ENCODE measurements around the gene CCRL2.
A peak's percentile ranks its signal among the peaks of the same experiment; 100 is the strongest.

The CCRL2 gene

GRCh38 chr3:46409739-46410489 is 2.9 kb downstream of the CCRL2 start:
- H3K9me3 ChIP-seq, result no peaks in the 10 kb centered on the region
- TF ChIP-seq CTCF (IDR thresholded peaks at IDR 0.05), result no peak
- peaks cover 28 to 31% of the 10 kb centered on the region in 2 experiments for H3K4me1 ChIP-seq (ENCODE audit: control insufficient read depth in 1 of 2, insufficient read depth in 1 of 2, low read depth in 1 of 2, low read length in 1 of 2)
- H3K27me3 ChIP-seq, result no peaks in the 10 kb centered on the region
- no peak overlapping the region for H3K27ac ChIP-seq
- peaks cover 5% of the 10 kb centered on the region for H3K36me3 ChIP-seq
- H3K4me3 ChIP-seq (ENCODE audit: low read depth in 1 of 2, low read length in 1 of 2), result no peak overlapping the region

- H3K4me1 ChIP-seq (ENCODE audit: control insufficient read depth in 1 of 2, insufficient read depth in 1 of 2, low read depth in 1 of 2, low read length in 1 of 2), result peaks cover 21 to 23% of the 10 kb centered on the region in 2 experiments
- H3K27me3 ChIP-seq, result no peaks in the 10 kb centered on the region
- no peak overlapping the region for H3K27ac ChIP-seq
- H3K36me3 ChIP-seq, result peaks cover 11% of the 10 kb centered on the region
- TF ChIP-seq CTCF (IDR thresholded peaks at IDR 0.05), result no peak
- no peaks in the 10 kb centered on the region for H3K9me3 ChIP-seq
- H3K4me3 ChIP-seq (ENCODE audit: low read depth in 1 of 2, low read length in 1 of 2), result no peak overlapping the region
These were observed 3.6 kb downstream of the CCRL2 start for GRCh38 chr3:46410669-46411068.

GRCh38 chr3:46411271-46411670 is 4.2 kb downstream of the CCRL2 start:
- Histone ChIP-seq H3K36me3 (peaks cover 17% of the 10 kb centered on the region), H3K4me1 (ENCODE audit: control insufficient read depth in 1 of 2, insufficient read depth in 1 of 2, low read depth in 1 of 2, low read length in 1 of 2) (peaks cover 15 to 17% of the 10 kb centered on the region in 2 experiments), H3K9me3 (no peaks in the 10 kb centered on the region), H3K27me3 (no peaks in the 10 kb centered on the region), H3K4me3 (ENCODE audit: low read depth in 1 of 2, low read length in 1 of 2) (no peak overlapping the region), H3K27ac (no peak overlapping the region)
- no peak for TF ChIP-seq CTCF (IDR thresholded peaks at IDR 0.05)

- no peak for TF ChIP-seq CTCF (IDR thresholded peaks at IDR 0.05)
These were observed 5.8 kb downstream of the CCRL2 start for GRCh38 chr3:46412786-46413298.

GRCh38 chr3:46413951-46414350 is 6.9 kb downstream of the CCRL2 start:
- Histone ChIP-seq H3K4me1 (ENCODE audit: control insufficient read depth in 1 of 2, insufficient read depth in 1 of 2, low read depth in 1 of 2, low read length in 1 of 2) (no peaks in the 10 kb centered on the region), H3K27ac (peak overlapping the region; percentile 45), H3K4me3 (ENCODE audit: low read depth in 1 of 2, low read length in 1 of 2) (no peak overlapping the region), H3K36me3 (peaks cover 44% of the 10 kb centered on the region), H3K9me3 (no peaks in the 10 kb centered on the region), H3K27me3 (no peaks in the 10 kb centered on the region)
- no peak for TF ChIP-seq CTCF (IDR thresholded peaks at IDR 0.05)

More at GRCh38 chr3:46412786-46413298, 5.8 kb downstream of the CCRL2 start:
- no peak overlapping the region for H3K4me3 ChIP-seq (ENCODE audit: low read depth in 1 of 2, low read length in 1 of 2)
- H3K36me3 ChIP-seq, result peaks cover 33% of the 10 kb centered on the region
- H3K9me3 ChIP-seq, result no peaks in the 10 kb centered on the region
- peak overlapping the region; percentile 13 for H3K27ac ChIP-seq
- H3K27me3 ChIP-seq, result no peaks in the 10 kb centered on the region
- peaks cover 0 to 2% of the 10 kb centered on the region in 2 experiments for H3K4me1 ChIP-seq (ENCODE audit: control insufficient read depth in 1 of 2, insufficient read depth in 1 of 2, low read depth in 1 of 2, low read length in 1 of 2)
